A673 (cell line): ENCODE measurements around the gene MED27. TPM values are rescaled to one million over a fixed set of nuclear protein-coding genes. Genes with fewer than 3 reads are reported as not detected.

Experiments
- BruUV-seq: library from RNA; stranded (reverse); fragments of 400-500 nt; replicated peaks from 2 replicates; lab custom pipeline; 2021; lab: Mats Ljungman, UMichigan
- CTCF ChIA-PET: fragments of 300-600 bp; sonication (Branson Sonifier 250); formaldehyde crosslinking; loops from one replicate; lab custom pipeline; 2022; ENCODE audit warnings: antibody characterized with exemption; lab: Charles Lee
- POLR2A ChIA-PET: fragments of 300-600 bp; sonication (Branson Sonifier 250); formaldehyde crosslinking; loops from one replicate; lab custom pipeline; 2022; ENCODE audit warnings: antibody characterized with exemption; ENCODE audit not compliant: low non-redundant PET; lab: Charles Lee
- DNase-seq: peaks from one replicate; pipeline ENCODE4 v3.0.0-alpha.2; 2015; ENCODE audit warnings: low spot score
- H3K27ac ChIP-seq: fragments of 200-600 bp; sonication (generic); 2 replicates; pipeline ENCODE4 v1.5.1; 2016; ENCODE audit warnings: mixed run types, low read depth, mild to moderate bottlenecking, mixed read lengths, antibody characterized with exemption, low read length; ENCODE audit not compliant: poor library complexity, severe bottlenecking
- H3K27me3 ChIP-seq: fragments of 200-600 bp; sonication (generic); replicated peaks from 2 replicates; pipeline ENCODE4 v1.6.1; 2017; ENCODE audit warnings: mixed run types, low read depth, mild to moderate bottlenecking, mixed read lengths, antibody characterized with exemption, low read length; ENCODE audit not compliant: insufficient read depth, poor library complexity
- H3K36me3 ChIP-seq: fragments of 200-600 bp; sonication (generic); 2 replicates; pipeline ENCODE4 v1.6.1; 2016; ENCODE audit warnings: mixed run types, mild to moderate bottlenecking, mixed read lengths, antibody characterized with exemption, low read length; ENCODE audit not compliant: insufficient read depth, poor library complexity, severe bottlenecking
- H3K4me1 ChIP-seq: fragments of 200-600 bp; sonication (generic); 2 replicates; pipeline ENCODE4 v1.6.1; 2017; ENCODE audit warnings: mixed run types, mild to moderate bottlenecking, mixed read lengths, antibody characterized with exemption, low read length; ENCODE audit not compliant: insufficient read depth, poor library complexity, severe bottlenecking
- H3K4me3 ChIP-seq: fragments of 200-600 bp; sonication (generic); 2 replicates; pipeline ENCODE4 v1.5.1; 2016; ENCODE audit warnings: low read depth, mixed run types, mild to moderate bottlenecking, mixed read lengths, low read length; ENCODE audit not compliant: poor library complexity, severe bottlenecking
- H3K9me3 ChIP-seq: fragments of 200-600 bp; sonication (generic); 2 replicates; pipeline ENCODE4 v1.6.1; 2016; ENCODE audit warnings: mixed run types, low read depth, mild to moderate bottlenecking, mixed read lengths, antibody characterized with exemption, low read length; ENCODE audit not compliant: poor library complexity, severe bottlenecking
- EZH2 ChIP-seq: fragments of 200-600 bp; sonication (generic); IDR thresholded peaks from 2 replicates; pipeline ENCODE4 v1.6.1; 2017; ENCODE audit warnings: borderline replicate concordance, low read depth, mild to moderate bottlenecking, mixed read lengths, antibody characterized with exemption, low read length; ENCODE audit not compliant: poor library complexity, severe bottlenecking
- intact Hi-C: fragments of 100-400 bp; cut with micrococcal nuclease; formaldehyde crosslinking; loops from one replicate; pipeline ENCODE4 v1.10.0; 2022; ENCODE audit not compliant: unreplicated experiment
- total RNA-seq: library from RNA; stranded (reverse); gene quantifications from 2 replicates; pipeline ENCODE4 v1.2.3, GENCODE V29; 2021
- TF ChIP-seq, protein P1 (sequence below): fragments of 300-800, 200-600 bp; sonication (generic); conservative IDR thresholded peaks from 2 replicates; pipeline ENCODE4 v1.5.1; 2017; ENCODE audit warnings: low read depth, mild to moderate bottlenecking, antibody characterized with exemption, low read length, moderate library complexity, mixed read lengths

The MED27 gene
- total RNA-seq, 1 experiment from 2014 or later, result 45.4 TPM

DNA sequence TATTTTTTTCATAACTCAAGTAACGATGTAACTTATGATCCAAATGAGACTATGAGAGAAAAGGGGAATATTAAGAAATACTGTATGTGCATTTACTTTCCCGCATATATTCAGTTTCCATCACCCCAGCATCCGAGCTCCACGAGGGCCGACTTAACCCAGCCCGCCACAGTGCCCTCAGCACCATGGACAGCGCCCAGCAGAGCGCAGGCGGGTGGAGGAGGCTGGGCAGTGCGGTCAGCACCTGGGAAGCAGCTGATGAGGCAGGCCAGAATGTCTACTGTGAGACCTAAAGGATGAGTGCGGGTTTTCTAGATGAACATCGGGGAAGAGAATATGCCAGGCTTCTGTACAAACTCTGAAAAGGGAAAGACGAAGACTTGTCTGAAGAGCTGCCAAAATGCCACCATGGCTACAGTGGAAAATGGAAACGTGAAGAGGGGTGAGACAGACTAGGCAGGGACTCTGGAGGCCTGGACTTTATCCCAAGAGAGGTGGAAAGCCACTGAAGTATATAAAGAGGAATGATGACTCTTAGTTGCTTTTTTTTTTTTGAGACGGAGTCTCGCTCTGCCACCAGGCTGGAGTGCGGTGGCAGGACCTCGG, 34.5 kb upstream of the MED27 start:
- ChIA-PET CTCF (interaction anchor here (0.7 kb wide), 1 partner anchor 587 kb away, joined by 3 read pairs; no protein-coding TSS in a partner anchor), POLR2A (no interaction called here)
- Histone ChIP-seq H3K27me3 (peaks cover 73% of the 10 kb centered on the region), H3K9me3 (no peaks in the 10 kb centered on the region), H3K27ac (no peak overlapping the region), H3K4me1 (no peaks in the 10 kb centered on the region), H3K36me3 (no peaks in the 10 kb centered on the region), H3K4me3 (no peak overlapping the region)
- BruUV-seq, result no TSS peak
- intact Hi-C loops, result no loop called here
- DNase-seq, result peak; percentile 53
- no peak for TF ChIP-seq EZH2
- TF ChIP-seq, protein P1, sequence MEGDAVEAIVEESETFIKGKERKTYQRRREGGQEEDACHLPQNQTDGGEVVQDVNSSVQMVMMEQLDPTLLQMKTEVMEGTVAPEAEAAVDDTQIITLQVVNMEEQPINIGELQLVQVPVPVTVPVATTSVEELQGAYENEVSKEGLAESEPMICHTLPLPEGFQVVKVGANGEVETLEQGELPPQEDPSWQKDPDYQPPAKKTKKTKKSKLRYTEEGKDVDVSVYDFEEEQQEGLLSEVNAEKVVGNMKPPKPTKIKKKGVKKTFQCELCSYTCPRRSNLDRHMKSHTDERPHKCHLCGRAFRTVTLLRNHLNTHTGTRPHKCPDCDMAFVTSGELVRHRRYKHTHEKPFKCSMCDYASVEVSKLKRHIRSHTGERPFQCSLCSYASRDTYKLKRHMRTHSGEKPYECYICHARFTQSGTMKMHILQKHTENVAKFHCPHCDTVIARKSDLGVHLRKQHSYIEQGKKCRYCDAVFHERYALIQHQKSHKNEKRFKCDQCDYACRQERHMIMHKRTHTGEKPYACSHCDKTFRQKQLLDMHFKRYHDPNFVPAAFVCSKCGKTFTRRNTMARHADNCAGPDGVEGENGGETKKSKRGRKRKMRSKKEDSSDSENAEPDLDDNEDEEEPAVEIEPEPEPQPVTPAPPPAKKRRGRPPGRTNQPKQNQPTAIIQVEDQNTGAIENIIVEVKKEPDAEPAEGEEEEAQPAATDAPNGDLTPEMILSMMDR, result no peak

DNA sequence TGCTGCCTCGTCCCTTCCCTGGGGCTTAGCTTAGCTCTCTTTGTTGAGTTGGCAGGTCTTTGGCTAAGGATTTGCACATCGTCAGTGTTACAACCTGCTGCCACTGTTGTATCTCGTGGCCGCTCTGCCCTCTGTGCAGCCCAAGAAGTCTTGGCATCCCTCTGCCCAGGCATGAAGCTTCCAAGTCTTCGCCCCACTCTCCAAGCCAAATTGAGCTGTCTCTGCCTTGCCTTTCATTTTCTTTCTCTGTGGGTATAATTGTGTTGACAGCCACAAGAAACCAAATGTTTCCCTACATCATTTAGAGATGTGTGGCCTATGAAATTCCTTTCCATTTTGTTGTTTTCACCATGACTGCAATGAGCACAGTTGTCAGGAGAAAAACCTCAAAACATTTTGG, 29.6 kb upstream of the MED27 start:
- no TSS peak for BruUV-seq
- ChIA-PET POLR2A (no interaction called here), CTCF (no interaction called here)

DNA sequence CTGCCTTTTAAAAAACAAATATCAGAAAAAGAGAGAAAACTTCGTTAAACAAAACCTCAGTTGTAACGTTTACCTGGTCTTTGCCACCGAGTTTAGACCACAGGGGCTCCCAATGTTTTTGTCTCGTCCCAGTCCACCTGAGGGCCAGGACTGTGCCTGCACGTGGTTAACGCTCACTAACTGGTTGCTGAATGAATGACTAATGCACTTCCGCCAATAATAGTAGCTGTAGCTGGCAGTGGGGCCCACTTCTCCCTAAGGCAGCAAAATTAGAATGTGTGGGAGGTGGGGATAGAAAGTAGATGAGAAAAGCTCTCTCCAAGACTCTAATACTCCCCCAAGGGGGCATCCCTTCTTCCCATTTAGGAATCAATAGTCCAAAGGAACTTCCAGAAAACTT, 29.1 kb upstream of the MED27 start:
- no peaks in the 10 kb centered on the region for H3K9me3 ChIP-seq
- H3K4me3 ChIP-seq, result no peak overlapping the region
- intact Hi-C loops, result no loop called here
- no peaks in the 10 kb centered on the region for H3K36me3 ChIP-seq
- H3K27ac ChIP-seq, result no peak overlapping the region
- DNase-seq, result no peak
- POLR2A ChIA-PET, result no interaction called here
- H3K27me3 ChIP-seq, result peaks cover 48% of the 10 kb centered on the region
- CTCF ChIA-PET, result no interaction called here
- no TSS peak for BruUV-seq
- H3K4me1 ChIP-seq, result no peaks in the 10 kb centered on the region
- no peak for TF ChIP-seq EZH2
- TF ChIP-seq, protein P1, result no peak

More for the DNA sequence above, 29.6 kb upstream of the MED27 start:
- TF ChIP-seq, protein P1, result no peak
- TF ChIP-seq EZH2, result no peak
- H3K27ac ChIP-seq, result no peak overlapping the region
- H3K4me1 ChIP-seq, result no peaks in the 10 kb centered on the region
- no peak for DNase-seq
- no peaks in the 10 kb centered on the region for H3K9me3 ChIP-seq
- H3K36me3 ChIP-seq, result no peaks in the 10 kb centered on the region
- peaks cover 53% of the 10 kb centered on the region for H3K27me3 ChIP-seq
- intact Hi-C loops, result no loop called here
- no peak overlapping the region for H3K4me3 ChIP-seq
